ENCODE results near the gene PPP1R9B.

The PPP1R9B gene, protein sequence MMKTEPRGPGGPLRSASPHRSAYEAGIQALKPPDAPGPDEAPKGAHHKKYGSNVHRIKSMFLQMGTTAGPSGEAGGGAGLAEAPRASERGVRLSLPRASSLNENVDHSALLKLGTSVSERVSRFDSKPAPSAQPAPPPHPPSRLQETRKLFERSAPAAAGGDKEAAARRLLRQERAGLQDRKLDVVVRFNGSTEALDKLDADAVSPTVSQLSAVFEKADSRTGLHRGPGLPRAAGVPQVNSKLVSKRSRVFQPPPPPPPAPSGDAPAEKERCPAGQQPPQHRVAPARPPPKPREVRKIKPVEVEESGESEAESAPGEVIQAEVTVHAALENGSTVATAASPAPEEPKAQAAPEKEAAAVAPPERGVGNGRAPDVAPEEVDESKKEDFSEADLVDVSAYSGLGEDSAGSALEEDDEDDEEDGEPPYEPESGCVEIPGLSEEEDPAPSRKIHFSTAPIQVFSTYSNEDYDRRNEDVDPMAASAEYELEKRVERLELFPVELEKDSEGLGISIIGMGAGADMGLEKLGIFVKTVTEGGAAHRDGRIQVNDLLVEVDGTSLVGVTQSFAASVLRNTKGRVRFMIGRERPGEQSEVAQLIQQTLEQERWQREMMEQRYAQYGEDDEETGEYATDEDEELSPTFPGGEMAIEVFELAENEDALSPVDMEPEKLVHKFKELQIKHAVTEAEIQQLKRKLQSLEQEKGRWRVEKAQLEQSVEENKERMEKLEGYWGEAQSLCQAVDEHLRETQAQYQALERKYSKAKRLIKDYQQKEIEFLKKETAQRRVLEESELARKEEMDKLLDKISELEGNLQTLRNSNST

DNA sequence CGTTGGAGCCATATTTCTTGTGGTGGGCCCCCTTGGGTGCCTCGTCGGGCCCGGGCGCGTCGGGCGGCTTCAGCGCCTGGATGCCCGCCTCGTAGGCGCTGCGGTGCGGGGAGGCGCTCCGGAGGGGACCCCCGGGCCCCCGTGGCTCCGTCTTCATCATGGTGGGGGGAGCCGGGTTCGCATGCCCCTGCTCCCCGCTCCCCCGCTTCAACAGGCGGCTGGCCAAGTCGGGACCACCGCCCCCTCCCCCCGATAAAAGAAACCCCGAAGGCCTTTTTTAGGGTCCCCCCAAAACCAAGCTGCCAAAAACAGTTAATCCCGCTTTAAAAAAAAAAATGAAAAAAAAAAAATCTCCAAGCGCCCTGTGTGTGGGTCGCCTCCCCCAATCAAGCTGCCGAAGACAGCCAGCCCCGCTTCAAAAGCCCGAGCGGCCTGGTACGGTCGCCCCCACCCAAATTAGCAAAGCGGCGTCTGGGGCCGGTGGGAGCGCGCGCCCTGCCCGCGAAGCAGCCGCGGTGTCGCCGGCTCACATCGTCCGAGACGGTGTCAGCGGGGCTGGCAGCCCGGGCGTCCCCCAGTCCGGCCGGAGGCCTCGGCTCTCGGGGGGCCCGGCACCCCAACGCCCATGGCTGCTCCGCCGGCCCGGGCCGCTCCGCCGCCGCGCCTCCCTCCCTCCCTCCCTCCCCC, at the start of gene PPP1R9B:
PPP1R9B (minus strand) TSS at position 324 of the 687 bp plus-strand sequence; CDS start at position 160, 164 bp downstream.
- Histone ChIP-seq H3K4me3 (ENCODE audit: low read length) (peak within 1 kb of the TSS; percentile 90), H3K36me3 (ENCODE audit: control insufficient read depth, low read length) (peaks cover 39% of the 10 kb centered on the region), H3K27ac (ENCODE audit: low read depth, low read length) (peak within 1 kb of the TSS; percentile 96), H3K4me2 (ENCODE audit: low read length) (peak within 1 kb of the TSS; percentile 99), H3K9me2 (replicated peaks; ENCODE audit: control insufficient read depth, low read length) (no peaks in the 10 kb centered on the region), H4K20me1 (ENCODE audit: control insufficient read depth, insufficient read depth, low read depth, low read length) (0 out of 2 replicates have a peak, but pooled peaks cover 8% of the 10 kb centered on the region), H3K79me2 (ENCODE audit: control insufficient read depth, low read length) (peaks cover 57% of the 10 kb centered on the region), H3F3A (ENCODE audit: control insufficient read depth, insufficient read depth) (peaks cover 12% of the 10 kb centered on the region), H3K9me3 (ENCODE audit: control insufficient read depth, insufficient read depth, low read length) (no peaks in the 10 kb centered on the region), H3K27me3 (ENCODE audit: control insufficient read depth, low read length) (no peaks in the 10 kb centered on the region), H3K4me1 (ENCODE audit: control insufficient read depth, low read length) (peaks cover 57% of the 10 kb centered on the region)
- no peak for TF ChIP-seq EZH2phosphoT487 (IDR thresholded peaks at IDR 0.05; ENCODE audit: borderline replicate concordance, low read length)
- TF ChIP-seq, protein P1, sequence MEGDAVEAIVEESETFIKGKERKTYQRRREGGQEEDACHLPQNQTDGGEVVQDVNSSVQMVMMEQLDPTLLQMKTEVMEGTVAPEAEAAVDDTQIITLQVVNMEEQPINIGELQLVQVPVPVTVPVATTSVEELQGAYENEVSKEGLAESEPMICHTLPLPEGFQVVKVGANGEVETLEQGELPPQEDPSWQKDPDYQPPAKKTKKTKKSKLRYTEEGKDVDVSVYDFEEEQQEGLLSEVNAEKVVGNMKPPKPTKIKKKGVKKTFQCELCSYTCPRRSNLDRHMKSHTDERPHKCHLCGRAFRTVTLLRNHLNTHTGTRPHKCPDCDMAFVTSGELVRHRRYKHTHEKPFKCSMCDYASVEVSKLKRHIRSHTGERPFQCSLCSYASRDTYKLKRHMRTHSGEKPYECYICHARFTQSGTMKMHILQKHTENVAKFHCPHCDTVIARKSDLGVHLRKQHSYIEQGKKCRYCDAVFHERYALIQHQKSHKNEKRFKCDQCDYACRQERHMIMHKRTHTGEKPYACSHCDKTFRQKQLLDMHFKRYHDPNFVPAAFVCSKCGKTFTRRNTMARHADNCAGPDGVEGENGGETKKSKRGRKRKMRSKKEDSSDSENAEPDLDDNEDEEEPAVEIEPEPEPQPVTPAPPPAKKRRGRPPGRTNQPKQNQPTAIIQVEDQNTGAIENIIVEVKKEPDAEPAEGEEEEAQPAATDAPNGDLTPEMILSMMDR (IDR thresholded peaks at IDR 0.05; ENCODE audit: low read depth, low read length, poor library complexity, severe bottlenecking): no peak

DNA sequence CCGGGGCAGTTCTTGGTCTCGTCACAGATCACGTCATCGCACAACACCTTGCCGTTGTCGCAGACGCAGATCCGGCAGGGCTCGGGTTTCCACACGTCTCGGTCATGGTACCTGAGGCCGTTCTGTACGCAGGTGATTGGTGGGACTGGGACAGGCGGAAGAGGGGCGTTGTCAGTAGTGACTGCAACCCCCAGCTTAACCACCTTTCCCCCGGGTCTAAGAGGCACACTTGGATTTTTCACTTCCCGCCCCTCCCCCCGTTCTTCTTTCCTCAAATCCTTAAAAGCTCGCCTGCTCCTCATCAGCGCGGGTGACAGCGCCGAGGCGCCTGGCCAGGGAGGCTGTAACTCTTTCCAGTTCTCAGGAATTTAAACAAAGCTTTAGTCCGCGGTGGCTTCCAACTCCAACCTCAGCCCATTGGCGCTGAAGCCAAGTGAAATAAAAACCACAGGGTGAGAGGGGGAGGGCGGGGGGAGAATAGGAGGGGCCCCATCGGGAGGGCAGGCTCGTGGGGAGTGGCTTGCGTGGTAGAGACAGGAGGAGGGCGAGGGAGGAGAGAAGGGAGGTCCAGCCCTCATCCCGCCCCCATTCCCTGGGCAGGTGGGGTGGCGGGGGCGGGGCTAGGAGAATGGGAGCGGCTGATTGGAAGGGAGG, 49.5 kb upstream of the PPP1R9B start:
- no peak overlapping the region for H3K27ac ChIP-seq (ENCODE audit: low read depth, low read length)
- no peaks in the 10 kb centered on the region for H3K79me2 ChIP-seq (ENCODE audit: control insufficient read depth, low read length)
- no peaks in the 10 kb centered on the region for H3K36me3 ChIP-seq (ENCODE audit: control insufficient read depth, low read length)
- no peaks in the 10 kb centered on the region for H3K9me3 ChIP-seq (ENCODE audit: control insufficient read depth, insufficient read depth, low read length)
- no peak for TF ChIP-seq EZH2phosphoT487 (IDR thresholded peaks at IDR 0.05; ENCODE audit: borderline replicate concordance, low read length)
- TF ChIP-seq, protein P1 (IDR thresholded peaks at IDR 0.05; ENCODE audit: low read depth, low read length, poor library complexity, severe bottlenecking): no peak
- no peaks in the 10 kb centered on the region for H4K20me1 ChIP-seq (ENCODE audit: control insufficient read depth, insufficient read depth, low read depth, low read length)
- H3K4me3 ChIP-seq (ENCODE audit: low read length): peak overlapping the region; percentile 69
- peaks cover 58% of the 10 kb centered on the region for H3K27me3 ChIP-seq (ENCODE audit: control insufficient read depth, low read length)
- H3K4me2 ChIP-seq (ENCODE audit: low read length): peak overlapping the region; percentile 77
- peaks cover 16% of the 10 kb centered on the region for H3K4me1 ChIP-seq (ENCODE audit: control insufficient read depth, low read length)
- H3F3A ChIP-seq (ENCODE audit: control insufficient read depth, insufficient read depth): no peaks in the 10 kb centered on the region
- no peaks in the 10 kb centered on the region for H3K9me2 ChIP-seq (replicated peaks; ENCODE audit: control insufficient read depth, low read length)

DNA sequence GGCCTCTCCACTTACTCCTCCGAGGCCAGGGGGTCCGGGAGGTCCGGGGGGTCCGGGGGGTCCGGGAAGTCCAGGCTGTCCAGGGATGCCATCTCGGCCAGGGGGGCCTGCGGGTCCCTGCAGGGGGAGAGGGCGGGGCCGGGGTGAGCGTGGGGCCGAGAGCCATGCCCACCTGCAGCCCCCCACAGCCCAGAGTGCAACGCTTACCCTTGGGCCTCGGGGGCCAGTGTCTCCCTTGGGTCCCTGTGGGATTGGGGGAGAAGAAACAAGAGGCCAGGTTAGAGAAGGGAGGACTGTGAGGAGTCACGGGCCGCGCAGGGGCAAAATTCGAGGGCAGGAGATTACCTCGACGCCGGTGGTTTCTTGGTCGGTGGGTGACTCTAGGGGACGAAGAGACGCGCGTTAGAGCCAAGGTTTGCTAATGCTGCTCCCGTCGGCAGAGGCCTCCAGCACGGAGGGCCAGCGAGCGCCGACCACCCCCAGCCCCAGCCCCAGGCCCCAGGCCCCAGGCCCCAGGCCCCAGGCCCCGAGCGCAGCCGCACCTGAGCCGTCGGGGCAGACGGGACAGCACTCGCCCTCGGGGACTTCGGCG, 48.8 kb upstream of the PPP1R9B start:
- Histone ChIP-seq H3K9me3 (ENCODE audit: control insufficient read depth, insufficient read depth, low read length) (no peaks in the 10 kb centered on the region), H3K4me3 (ENCODE audit: low read length) (no peak overlapping the region), H3K4me1 (ENCODE audit: control insufficient read depth, low read length) (peaks cover 16% of the 10 kb centered on the region), H3K27ac (ENCODE audit: low read depth, low read length) (no peak overlapping the region), H3K27me3 (ENCODE audit: control insufficient read depth, low read length) (peaks cover 58% of the 10 kb centered on the region), H3K79me2 (ENCODE audit: control insufficient read depth, low read length) (no peaks in the 10 kb centered on the region), H3K9me2 (replicated peaks; ENCODE audit: control insufficient read depth, low read length) (no peaks in the 10 kb centered on the region), H3K4me2 (ENCODE audit: low read length) (peak overlapping the region; percentile 77), H4K20me1 (ENCODE audit: control insufficient read depth, insufficient read depth, low read depth, low read length) (no peaks in the 10 kb centered on the region), H3F3A (ENCODE audit: control insufficient read depth, insufficient read depth) (no peaks in the 10 kb centered on the region), H3K36me3 (ENCODE audit: control insufficient read depth, low read length) (no peaks in the 10 kb centered on the region)
- TF ChIP-seq EZH2phosphoT487 (IDR thresholded peaks at IDR 0.05; ENCODE audit: borderline replicate concordance, low read length): no peak
- TF ChIP-seq, protein P1 (IDR thresholded peaks at IDR 0.05; ENCODE audit: low read depth, low read length, poor library complexity, severe bottlenecking): no peak
